ENCODE data around the gene CSF1R.

- TF ChIP-seq CTCF (IDR thresholded peaks at IDR 0.05; ENCODE audit: low read depth, low read length, poor library complexity, severe bottlenecking), result no peak
- TF ChIP-seq EZH2phosphoT487 (IDR thresholded peaks at IDR 0.05; ENCODE audit: borderline replicate concordance, low read length), result no peak
Measured at GRCh38 chr5:150131461-150131860, 45.1 kb upstream of the CSF1R start.

Data from DOHH2 (cell line).